K562 (cell line): ENCODE data around the gene ACTA2. TPM values are rescaled to one million over a fixed set of nuclear protein-coding genes. Genes with fewer than 3 reads are reported as not detected.

Source experiments
- BDP1 ChIP-seq: IDR thresholded peaks from 3 replicates; pipeline ENCODE4 v1.6.1; 2011; ENCODE audit not compliant: insufficient read length, insufficient read depth
- LEF1 ChIP-seq: fragments of 450-650 bp; IDR thresholded peaks from 2 replicates; pipeline ENCODE4 v1.6.1; 2016; ENCODE audit warnings: mild to moderate bottlenecking
- MTA1 ChIP-seq: fragments of 450-650 bp; IDR thresholded peaks from 2 replicates; pipeline ENCODE4 v1.6.1; 2017; ENCODE audit warnings: borderline replicate concordance
- RAD21 ChIP-seq, 2 experiments: fragments of 250-450 bp in 1 of 2; fragments of 450-650 bp in 1 of 2; sonication (Bioruptor Pico) in 1 of 2; formaldehyde crosslinking in 1 of 2; IDR thresholded peaks in 1 of 2; conservative IDR thresholded peaks in 1 of 2; 2 replicates each; pipeline versions ENCODE4 v1.4.0 to v1.8.0; 2020 to 2022; ENCODE audit warnings: mild to moderate bottlenecking in 2 of 2, moderate library complexity in 1 of 2
- SMC3 ChIP-seq: conservative IDR thresholded peaks from 2 replicates; pipeline ENCODE4 v1.6.1; 2011; ENCODE audit warnings: low read depth, low read length, improper control_type of control experiment; ENCODE audit not compliant: insufficient read depth
- TCF7L2 ChIP-seq: fragments of 150-350 bp; IDR thresholded peaks from 2 replicates; pipeline ENCODE4 v1.6.1; 2016; ENCODE audit warnings: low read depth, mild to moderate bottlenecking, low read length, moderate library complexity
- polyA plus RNA-seq, 8 experiments: library from polyadenylated mRNA; depleted of rRNA in 4 of 8; stranded (reverse) in 5 of 8; unstranded in 3 of 8; fragments of >200 nt; fragmentation: Nextera tagmentation in 2 of 8; fragmentation: Illumina TruSeq in 1 of 8; extraction: Ambion mirVana in 2 of 8; extraction: Trizol in 1 of 8; gene quantifications; 2 replicates each; pipeline versions ENCODE4 v1.2.1 to v1.2.3, GENCODE V29; 2011 to 2014; ENCODE audit warnings: inconsistent platforms in 1 of 8, missing spikeins in 1 of 8
- total RNA-seq, 7 experiments: library from RNA; depleted of rRNA in 6 of 7; stranded (reverse); fragments of >200 nt in 6 of 7; fragmentation: Illumina TruSeq in 2 of 7; extraction: Trizol in 2 of 7; gene quantifications; 2 replicates each; pipeline versions ENCODE4 v1.2.1 to v1.2.3, GENCODE V29; 2011 to 2021; ENCODE audit warnings: low replicate concordance in 1 of 7
- TF ChIP-seq, protein P1 (sequence below): fragments of 450-650 bp; formaldehyde crosslinking; IDR thresholded peaks from 2 replicates; pipeline ENCODE4 v1.4.0; 2020; ENCODE audit warnings: mild to moderate bottlenecking, moderate library complexity
- TF ChIP-seq, protein P2 (sequence below), 3 experiments: IDR thresholded peaks in 2 of 3; conservative IDR thresholded peaks in 1 of 3; 2 replicates each; pipeline ENCODE4 v1.5.1; 2011 to 2012; ENCODE audit warnings: low read length in 3 of 3, mild to moderate bottlenecking in 3 of 3, control low read depth in 2 of 3, improper control_type of control experiment in 1 of 3, inconsistent platforms in 1 of 3, low read depth in 1 of 3, mixed read lengths in 1 of 3, moderate library complexity in 1 of 3; ENCODE audit not compliant: insufficient read depth in 2 of 3

ACTA2 gene
- total and polyA plus RNA-seq, 9 of the 15 experiments (the other 6 are each of a cell fraction or from before 2014, with no cell fraction given): 0.15 to 1.0 (median 0.38) TPM; not detected in 3

- TF ChIP-seq LEF1 (no peak), TCF7L2 (no peak), BDP1 (no peak), SMC3 (0 out of 2 replicates have a peak, but pooled peaks have one; percentile 18), RAD21 (CRISPR knock-in tag; conservative IDR thresholded peaks at IDR 0.05 in 1 of 2, IDR thresholded peaks at IDR 0.05 in 1 of 2) (peak; percentile 71 to 72), MTA1 (no peak)
- TF ChIP-seq, protein P1, sequence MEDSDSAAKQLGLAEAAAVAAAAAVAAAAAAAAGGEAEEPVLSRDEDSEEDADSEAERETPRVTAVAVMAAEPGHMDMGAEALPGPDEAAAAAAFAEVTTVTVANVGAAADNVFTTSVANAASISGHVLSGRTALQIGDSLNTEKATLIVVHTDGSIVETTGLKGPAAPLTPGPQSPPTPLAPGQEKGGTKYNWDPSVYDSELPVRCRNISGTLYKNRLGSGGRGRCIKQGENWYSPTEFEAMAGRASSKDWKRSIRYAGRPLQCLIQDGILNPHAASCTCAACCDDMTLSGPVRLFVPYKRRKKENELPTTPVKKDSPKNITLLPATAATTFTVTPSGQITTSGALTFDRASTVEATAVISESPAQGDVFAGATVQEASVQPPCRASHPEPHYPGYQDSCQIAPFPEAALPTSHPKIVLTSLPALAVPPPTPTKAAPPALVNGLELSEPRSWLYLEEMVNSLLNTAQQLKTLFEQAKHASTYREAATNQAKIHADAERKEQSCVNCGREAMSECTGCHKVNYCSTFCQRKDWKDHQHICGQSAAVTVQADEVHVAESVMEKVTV (CRISPR knock-in tag): peak; percentile 47
- TF ChIP-seq, protein P2, sequence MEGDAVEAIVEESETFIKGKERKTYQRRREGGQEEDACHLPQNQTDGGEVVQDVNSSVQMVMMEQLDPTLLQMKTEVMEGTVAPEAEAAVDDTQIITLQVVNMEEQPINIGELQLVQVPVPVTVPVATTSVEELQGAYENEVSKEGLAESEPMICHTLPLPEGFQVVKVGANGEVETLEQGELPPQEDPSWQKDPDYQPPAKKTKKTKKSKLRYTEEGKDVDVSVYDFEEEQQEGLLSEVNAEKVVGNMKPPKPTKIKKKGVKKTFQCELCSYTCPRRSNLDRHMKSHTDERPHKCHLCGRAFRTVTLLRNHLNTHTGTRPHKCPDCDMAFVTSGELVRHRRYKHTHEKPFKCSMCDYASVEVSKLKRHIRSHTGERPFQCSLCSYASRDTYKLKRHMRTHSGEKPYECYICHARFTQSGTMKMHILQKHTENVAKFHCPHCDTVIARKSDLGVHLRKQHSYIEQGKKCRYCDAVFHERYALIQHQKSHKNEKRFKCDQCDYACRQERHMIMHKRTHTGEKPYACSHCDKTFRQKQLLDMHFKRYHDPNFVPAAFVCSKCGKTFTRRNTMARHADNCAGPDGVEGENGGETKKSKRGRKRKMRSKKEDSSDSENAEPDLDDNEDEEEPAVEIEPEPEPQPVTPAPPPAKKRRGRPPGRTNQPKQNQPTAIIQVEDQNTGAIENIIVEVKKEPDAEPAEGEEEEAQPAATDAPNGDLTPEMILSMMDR (IDR thresholded peaks at IDR 0.05 in 2 of 3, conservative IDR thresholded peaks at IDR 0.05 in 1 of 3; ENCODE audit: insufficient read depth in 2 of 3, low read depth in 1 of 3, low read length in 3 of 3): peak in 2 of 3 experiments; percentile 33 to 56; a peak in 3 of 6 replicates
Measured at GRCh38 chr10:88986549-88987242, 34.1 kb upstream of the ACTA2 start (continued).
